Small intestine (tissue), 7 donors: Measurements from ENCODE around the gene RIOK3. TPM values are rescaled to one million over a fixed set of nuclear protein-coding genes. Genes with fewer than 3 reads are reported as not detected.
A peak's percentile ranks its signal among the peaks of the same experiment; 100 is the strongest.
"Not testable (repeated sequence)": the region's sequence is repeated elsewhere in the genome, so short reads cannot be mapped to it uniquely, and the experiment has no call there.

Source experiments
- DNase-seq, 2 donors: peaks; one replicate each; pipeline versions ENCODE4 v3.0.0 to v3.0.0-alpha.2; 2013
- FAIRE-seq: peaks from 2 replicates; lab custom pipeline; 2012; peaks lifted over from hg19 to GRCh38; lab: Jason Lieb, UNC
- H3K27ac ChIP-seq, 3 donors: one replicate each; pipeline ENCODE4 v1.5.1; 2013; ENCODE audit warnings: low read length in 2 of 3, mild to moderate bottlenecking in 2 of 3, control low read depth in 1 of 3, inconsistent platforms in 1 of 3, low read depth in 1 of 3, moderate library complexity in 1 of 3
- H3K27me3 ChIP-seq, 3 donors: one replicate each; pipeline ENCODE4 v1.6.1; 2013; ENCODE audit warnings: low read length in 3 of 3, inconsistent platforms in 1 of 3; ENCODE audit not compliant: control insufficient read depth in 3 of 3, insufficient read depth in 3 of 3
- H3K36me3 ChIP-seq, 3 donors: one replicate each; pipeline ENCODE4 v1.6.1; 2013; ENCODE audit warnings: low read length in 3 of 3, inconsistent platforms in 1 of 3, low read depth in 1 of 3, mild to moderate bottlenecking in 1 of 3, moderate library complexity in 1 of 3; ENCODE audit not compliant: control insufficient read depth in 3 of 3, insufficient read depth in 2 of 3
- H3K4me1 ChIP-seq, 3 donors: one replicate each; pipeline ENCODE4 v1.6.1; 2013; ENCODE audit warnings: low read length in 2 of 3, inconsistent platforms in 1 of 3, low read depth in 1 of 3, mild to moderate bottlenecking in 1 of 3, moderate library complexity in 1 of 3; ENCODE audit not compliant: control insufficient read depth in 3 of 3, insufficient read depth in 2 of 3
- H3K4me3 ChIP-seq, 3 donors: one replicate each; pipeline ENCODE4 v1.5.1; 2013; ENCODE audit warnings: low read length in 3 of 3, control low read depth in 1 of 3, inconsistent platforms in 1 of 3, low read depth in 1 of 3, mild to moderate bottlenecking in 1 of 3, moderate library complexity in 1 of 3
- H3K9me3 ChIP-seq, 2 donors: one replicate each; pipeline ENCODE4 v1.6.1; 2013; ENCODE audit warnings: low read depth in 1 of 2, low read length in 1 of 2; ENCODE audit not compliant: control insufficient read depth in 2 of 2, insufficient read depth in 1 of 2
- WGBS, 3 donors: extraction: QIAGEN DNeasy Blood & Tissue Kit; methylation state at CpG; one replicate each; pipeline ENCODE4 v1.1.7; 2013; 5-methylcytosine and 5-hydroxymethylcytosine counted together
- polyA plus RNA-seq, 4 donors: library from polyadenylated mRNA; stranded (reverse) in 3 of 4; unstranded in 1 of 4; fragments of 200-250 nt in 3 of 4; fragments of 120-200 nt in 1 of 4; gene quantifications; one replicate each; pipeline versions ENCODE4 v1.2.1 to v1.2.3, GENCODE V29; 2013
- donor health status: healthy with polysubstance abuse.
- donor health status: control.
- donor health status: control.
- donor health status: Bipolar disorder and iron deficiency.
- donor health status: healthy.

RIOK3 gene
- polyA plus RNA-seq, 4 donors = 41.0 to 215 (median 146) TPM

DNA sequence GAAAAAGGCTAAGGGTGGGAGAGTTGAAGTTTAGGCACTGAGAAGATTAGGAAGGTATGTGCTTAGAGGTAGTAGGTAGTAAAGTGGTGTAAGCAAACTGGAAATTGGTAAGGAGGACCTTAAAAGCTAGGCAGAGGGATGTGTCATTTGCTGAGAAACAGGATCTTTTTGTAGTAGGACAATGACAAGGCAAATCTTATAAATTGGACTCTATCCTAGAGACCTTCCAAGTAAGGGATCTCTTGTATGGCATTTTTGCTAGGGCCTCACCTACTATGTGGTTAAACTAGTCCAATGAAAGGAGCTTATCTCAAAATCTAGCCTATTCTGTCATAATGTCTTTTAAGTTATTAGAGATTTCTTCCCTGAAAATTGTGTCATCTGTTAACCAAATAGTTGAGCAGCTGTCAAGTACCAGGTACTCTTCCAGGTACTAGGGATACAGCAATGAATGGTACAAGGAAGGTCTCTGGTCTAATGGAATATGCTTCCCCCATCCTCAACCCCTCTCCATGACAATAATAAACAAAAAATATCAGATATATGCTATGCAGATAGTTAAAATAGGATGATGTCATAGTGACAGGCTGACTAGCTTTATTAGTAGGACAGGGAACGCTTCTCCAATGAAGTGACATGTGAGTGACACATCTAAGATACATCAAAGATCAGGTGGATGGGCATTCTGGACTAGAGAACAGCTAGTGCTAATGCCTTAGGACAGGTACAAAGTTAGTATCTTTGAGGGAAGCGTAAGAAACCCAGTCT lies 17.7 kb downstream of the RIOK3 start:
- Histone ChIP-seq H3K9me3 (no peaks in the 10 kb centered on the region), H3K36me3 (peaks cover 8 to 55% (median 37%) of the 10 kb centered on the region in 3 donors), H3K27me3 (no peaks in the 10 kb centered on the region), H3K4me3 (no peak overlapping the region), H3K27ac (no peak overlapping the region), H3K4me1 (no peaks in the 10 kb centered on the region)
- DNase-seq = no peak
- 94 to 99% (median 96%) methylated on average over 2 of the region's 2 CpGs for WGBS, 3 donors
- FAIRE-seq = no peak

DNA sequence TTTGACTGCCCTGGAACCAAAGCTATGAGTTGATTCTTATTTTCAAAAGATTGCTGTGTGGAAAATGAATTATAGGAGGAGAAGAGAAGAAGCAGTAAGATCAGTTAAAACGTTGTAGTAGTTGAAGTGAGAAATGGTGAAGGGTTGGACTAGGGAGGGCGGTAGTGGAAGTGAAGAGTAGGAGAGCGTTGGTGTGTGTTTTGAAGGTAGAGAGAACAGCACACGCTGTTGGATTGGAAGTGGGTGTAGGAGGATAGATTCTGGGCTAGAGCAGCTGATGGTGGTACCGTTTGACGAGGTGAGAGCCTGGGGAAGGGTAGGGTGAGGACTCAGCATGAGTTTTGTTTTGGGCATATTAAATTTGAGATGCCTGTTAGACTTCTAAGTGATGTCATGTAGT lies 18.4 kb downstream of the RIOK3 start:
- DNase-seq = no peak
- H3K27ac ChIP-seq = no peak overlapping the region
- no peaks in the 10 kb centered on the region for H3K27me3 ChIP-seq
- peaks cover 11 to 55% (median 32%) of the 10 kb centered on the region in 3 donors for H3K36me3 ChIP-seq
- no peaks in the 10 kb centered on the region for H3K9me3 ChIP-seq
- FAIRE-seq = no peak
- WGBS, 3 donors = 93 to 95% (median 94%) methylated on average over 6 of the region's 6 CpGs
- H3K4me1 ChIP-seq = no peaks in the 10 kb centered on the region
- no peak overlapping the region for H3K4me3 ChIP-seq

DNA sequence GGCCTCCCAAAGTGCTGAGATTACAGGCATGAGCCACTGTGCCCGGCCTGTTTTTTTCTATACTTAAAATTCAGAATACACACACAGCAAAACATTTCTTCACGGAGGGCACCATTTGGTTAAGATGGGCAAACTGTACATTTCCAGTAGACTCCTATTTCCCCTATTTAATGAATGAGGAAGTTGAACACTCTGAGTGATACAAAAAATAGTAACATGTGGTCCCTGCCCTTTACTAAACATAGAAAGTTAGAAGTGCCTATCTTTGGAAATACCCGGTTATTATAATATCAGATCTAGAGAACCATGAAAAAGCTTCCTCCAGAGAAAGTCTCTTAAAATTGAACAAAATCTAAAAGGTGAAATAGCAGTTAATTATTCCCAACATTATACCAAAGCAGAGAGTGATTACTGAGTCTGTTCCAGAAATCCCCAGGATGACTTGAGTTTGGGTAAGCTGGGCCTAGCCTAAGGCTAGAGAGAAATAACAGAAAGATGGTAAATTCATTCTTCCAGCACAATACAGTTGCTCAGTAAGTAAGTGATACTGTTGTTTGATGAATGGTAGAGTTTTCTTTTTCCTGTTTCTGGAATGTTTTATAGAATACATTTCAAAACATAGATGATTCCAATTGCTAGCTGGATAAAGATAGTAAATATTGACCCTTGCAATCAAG lies 26.9 kb downstream of the RIOK3 start:
- no peak overlapping the region for H3K4me3 ChIP-seq
- WGBS, 3 donors = 76 to 90% (median 82%) methylated on average over 3 of the region's 3 CpGs
- H3K9me3 ChIP-seq = no peaks in the 10 kb centered on the region
- no peak overlapping the region for H3K27ac ChIP-seq
- DNase-seq (no peak), FAIRE-seq (no peak)
- no peaks in the 10 kb centered on the region for H3K4me1 ChIP-seq
- peaks cover 5 to 50% (median 19%) of the 10 kb centered on the region in 3 donors for H3K36me3 ChIP-seq
- H3K27me3 ChIP-seq = no peaks in the 10 kb centered on the region

DNA sequence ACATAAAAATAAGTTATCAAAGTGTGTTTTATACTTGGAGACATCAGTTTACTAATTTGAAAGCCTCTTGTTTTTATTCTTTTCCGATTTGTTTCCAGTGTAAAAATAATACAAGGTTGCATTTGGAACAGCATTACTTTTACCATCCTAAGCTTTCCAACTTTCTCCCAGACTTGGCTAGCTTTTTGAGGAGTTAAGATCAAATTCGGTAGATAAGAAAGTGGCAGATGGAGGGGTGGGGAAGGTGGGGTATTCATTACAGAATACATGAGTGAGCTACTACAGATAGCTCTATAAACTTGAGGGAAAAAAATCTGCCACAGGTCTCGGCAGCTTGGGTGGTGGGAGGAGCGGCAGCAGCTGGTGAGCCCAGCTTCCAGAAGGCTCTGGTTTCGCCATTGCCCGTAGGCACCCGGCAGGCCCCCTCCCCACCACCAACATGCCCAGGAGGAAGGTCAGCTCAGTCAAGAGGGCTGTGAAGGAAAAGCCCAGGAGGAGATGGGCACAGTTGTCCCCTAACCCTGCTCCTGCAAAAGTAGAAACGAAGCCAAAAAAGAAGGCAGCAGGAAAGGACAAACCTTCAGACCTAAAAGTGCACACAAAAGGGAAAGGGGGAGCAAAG lies 31.6 kb downstream of the RIOK3 start:
- H3K27me3 ChIP-seq = no peaks in the 10 kb centered on the region
- DNase-seq (no peak), FAIRE-seq (no peak)
- 80 to 82% (median 80%) methylated on average over 8 of the region's 8 CpGs for WGBS, 3 donors
- H3K4me3 ChIP-seq = no peak overlapping the region
- H3K36me3 ChIP-seq = peaks cover 2 to 15% (median 3%) of the 10 kb centered on the region in 3 donors
- H3K4me1 ChIP-seq = peaks cover 0 to 3% (median 0%) of the 10 kb centered on the region in 3 donors
- H3K27ac ChIP-seq = no peak overlapping the region
- no peaks in the 10 kb centered on the region for H3K9me3 ChIP-seq

DNA sequence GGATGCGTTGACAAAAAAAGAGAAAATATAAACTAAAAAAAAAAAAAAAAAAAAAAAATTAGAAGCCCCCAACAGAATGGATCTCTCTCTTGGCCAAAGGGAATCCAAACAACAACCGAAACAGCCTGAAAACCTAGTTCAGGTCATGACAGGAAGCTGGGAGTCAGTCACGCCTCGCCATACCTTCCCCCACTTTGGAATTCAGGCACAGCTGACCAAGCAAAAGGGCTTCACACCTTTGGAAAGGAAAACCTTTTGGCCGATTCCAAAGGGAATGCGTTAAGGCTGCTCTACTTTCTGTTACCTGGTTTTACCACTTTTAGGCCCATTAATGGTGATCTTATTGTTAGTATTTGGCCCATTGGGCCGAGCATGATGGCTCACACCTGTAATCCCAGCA lies 32.3 kb downstream of the RIOK3 start:
- H3K4me1 ChIP-seq = peaks cover 0 to 3% (median 0%) of the 10 kb centered on the region in 3 donors
- 87 to 95% (median 89%) methylated on average over 7 of the region's 7 CpGs for WGBS, 3 donors
- no peaks in the 10 kb centered on the region for H3K9me3 ChIP-seq
- no peaks in the 10 kb centered on the region for H3K27me3 ChIP-seq
- FAIRE-seq (no peak), DNase-seq (no peak)
- peaks cover 0 to 13% (median 3%) of the 10 kb centered on the region in 3 donors for H3K36me3 ChIP-seq
- H3K4me3 ChIP-seq = no peak overlapping the region
- no peak overlapping the region for H3K27ac ChIP-seq

DNA sequence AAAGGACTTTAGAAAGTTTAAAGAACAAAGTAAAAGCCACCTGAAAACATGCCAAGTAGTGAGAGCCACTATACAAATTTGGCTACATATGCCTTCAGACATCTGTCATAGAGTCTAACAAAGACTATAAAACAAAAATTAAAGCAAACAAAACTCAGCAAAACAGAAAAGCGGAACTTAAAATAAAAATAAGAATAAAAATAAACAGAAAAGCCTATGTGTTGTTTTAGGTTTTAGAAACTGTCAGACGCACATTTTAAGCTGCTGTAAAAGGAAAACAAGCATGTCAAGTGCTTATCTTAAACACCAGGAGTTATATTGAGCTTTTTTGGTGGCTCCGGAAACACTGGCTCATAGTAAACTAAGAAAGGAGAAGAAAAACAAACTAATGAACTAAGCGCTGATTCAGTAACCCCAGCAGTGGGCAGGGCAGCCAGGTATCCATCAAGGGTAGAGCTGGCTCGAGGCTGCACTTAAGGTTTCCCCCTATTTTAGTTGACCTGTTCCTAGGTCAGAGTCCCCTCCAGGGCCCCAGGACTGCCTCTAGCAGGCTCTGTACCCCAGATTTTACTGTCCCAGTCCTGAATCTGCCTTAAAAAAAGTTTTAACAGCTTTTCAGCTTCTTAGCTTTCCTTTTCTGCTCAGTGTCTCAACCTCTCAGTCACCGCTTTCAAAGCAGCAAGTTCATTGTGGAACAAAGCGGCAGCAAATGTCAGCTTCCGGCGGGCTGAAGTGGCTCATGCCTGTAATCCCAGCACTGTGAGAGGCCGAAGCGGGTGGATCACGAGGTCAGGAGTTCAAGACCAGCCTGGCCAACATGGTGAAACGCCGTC lies 34.9 kb downstream of the RIOK3 start:
- no peak for FAIRE-seq
- no peaks in the 10 kb centered on the region for H3K27me3 ChIP-seq
- H3K9me3 ChIP-seq = no peaks in the 10 kb centered on the region
- peak overlapping the region in 1 of 3 donors; percentile 73 for H3K27ac ChIP-seq
- H3K36me3 ChIP-seq = peaks cover 0 to 4% (median 0%) of the 10 kb centered on the region in 3 donors
- no peak overlapping the region for H3K4me3 ChIP-seq
- 36 to 58% (median 46%) methylated on average over 14 of the region's 14 CpGs for WGBS, 3 donors
- peaks cover 0 to 3% (median 0%) of the 10 kb centered on the region in 3 donors for H3K4me1 ChIP-seq
- DNase-seq = peak in 1 of 2 donors; percentile 13

DNA sequence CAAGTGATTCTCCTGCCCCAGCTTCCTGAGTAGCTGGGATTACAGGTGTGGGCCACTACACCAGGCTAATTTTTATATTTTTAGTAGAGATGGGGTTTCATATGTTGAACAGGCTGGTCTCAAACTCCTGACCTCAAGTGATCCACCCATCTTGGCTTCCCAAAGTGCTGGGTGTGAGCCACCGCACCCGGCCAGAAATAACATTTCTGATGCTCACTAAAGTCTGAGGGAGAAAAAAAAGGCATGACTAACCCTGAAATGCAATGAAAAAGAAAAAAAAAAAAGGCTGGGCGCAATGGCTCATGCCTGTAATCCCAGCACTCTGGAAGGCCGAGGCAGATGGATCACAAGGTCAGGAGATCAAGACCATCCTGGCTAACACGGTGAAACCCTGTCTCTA lies 36.5 kb downstream of the RIOK3 start:
- H3K27me3 ChIP-seq, DNase-seq, FAIRE-seq, H3K27ac ChIP-seq, H3K36me3 ChIP-seq, H3K4me1 ChIP-seq, H3K4me3 ChIP-seq, H3K9me3 ChIP-seq: not testable (repeated sequence)
- WGBS, 3 donors = 81 to 96% (median 93%) methylated on average over 4 to 5 of the region's 5 CpGs

DNA sequence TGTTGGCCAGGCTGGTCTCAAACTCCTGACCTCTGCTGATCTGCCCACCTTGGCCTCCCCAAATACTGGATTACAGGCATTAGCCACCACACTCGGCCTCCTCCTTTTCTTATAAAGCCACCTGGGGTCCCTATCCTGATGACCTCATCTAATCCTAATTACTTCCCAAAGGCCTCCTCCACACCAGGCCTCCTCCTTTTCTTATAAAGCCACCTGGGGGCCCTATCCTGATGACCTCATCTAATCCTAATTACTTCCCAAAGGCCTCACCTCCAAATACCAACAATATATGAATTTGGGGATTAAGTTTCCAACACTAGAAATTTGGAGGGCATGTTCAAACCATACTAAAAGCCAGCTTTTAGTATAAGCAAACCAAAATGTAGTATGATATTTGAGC lies 40.6 kb downstream of the RIOK3 start:
- H3K9me3 ChIP-seq = no peaks in the 10 kb centered on the region

More for the DNA sequence above, 40.6 kb downstream of the RIOK3 start:
- Histone ChIP-seq H3K36me3 (no peaks in the 10 kb centered on the region), H3K27ac (no peak overlapping the region), H3K4me3 (no peak overlapping the region), H3K27me3 (no peaks in the 10 kb centered on the region), H3K4me1 (no peaks in the 10 kb centered on the region)
- WGBS, 3 donors = 86 to 100% (median 89%) methylated on average over 1 of the region's 1 CpG
- FAIRE-seq (no peak), DNase-seq (no peak)
